Medulla oblongata (tissue), 1 donor: ENCODE data around the gene SNX9.
A peak's percentile ranks its signal among the peaks of the same experiment; 100 is the strongest.

Experiments used
- DNase-seq: peaks from one replicate; pipeline ENCODE4 v3.0.0-alpha.2; 2015; ENCODE audit errors: extremely low spot score

SNX9 gene

DNA sequence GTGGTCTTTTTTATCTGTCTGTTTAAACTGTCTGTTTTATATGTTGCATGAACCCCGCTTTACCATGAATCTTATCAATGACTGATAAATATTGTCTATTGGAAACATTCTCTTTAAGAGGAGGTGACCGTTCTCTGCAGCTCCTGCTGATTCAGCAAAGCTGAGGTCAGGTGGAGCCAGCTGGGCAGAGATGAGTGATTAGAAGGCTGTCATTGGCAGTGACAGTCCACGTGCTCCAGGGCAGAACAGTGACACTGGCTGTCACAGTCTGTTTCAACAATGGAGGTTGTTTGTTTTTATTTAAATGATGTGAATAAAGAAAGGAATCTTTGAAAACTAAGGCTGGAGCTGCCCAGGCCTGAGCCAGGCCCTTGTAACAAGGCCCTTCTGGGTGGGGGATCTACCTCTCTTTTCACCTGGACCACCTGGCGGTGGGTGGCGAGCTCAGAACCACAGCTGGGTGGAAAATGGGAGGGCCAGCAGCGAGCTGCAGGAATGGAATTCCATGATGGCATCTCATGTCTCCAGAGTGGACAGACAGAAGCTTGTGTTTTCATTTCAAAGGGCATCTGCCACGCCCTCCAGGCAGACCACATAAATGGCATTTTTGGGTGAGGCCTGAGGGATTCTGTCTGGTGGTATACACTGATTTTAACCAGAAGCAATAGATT is 171.2 kb downstream of the SNX9 start:
- DNase-seq = peak; percentile 86
